Stimulated activated CD8-positive, alpha-beta memory T cell treated with anti-CD3 and anti-CD28 coated beads, Interleukin-12 subunit alpha, Interleukin-12 subunit beta, amount 100 ng/mL, for 24 hours (primary cell): Measurements from ENCODE around the gene AGBL1.

ENCODE experiments used
- DNase-seq: peaks from one replicate; pipeline ENCODE4 v3.0.0-alpha.2; 2020; ENCODE audit errors: extremely low read depth

The AGBL1 gene

GRCh38 chr15:86322629-86323028 lies 243.0 kb downstream of the AGBL1 start:
- DNase-seq: no peak

- DNase-seq: no peak
These were observed 247.7 kb downstream of the AGBL1 start for GRCh38 chr15:86327230-86327865.

- no peak for DNase-seq
These were observed 249.0 kb downstream of the AGBL1 start for GRCh38 chr15:86328658-86329057.

- no peak for DNase-seq
These were observed 249.8 kb downstream of the AGBL1 start for GRCh38 chr15:86329311-86330013.

GRCh38 chr15:86333819-86334218 lies 254.1 kb downstream of the AGBL1 start:
- DNase-seq: no peak

GRCh38 chr15:86336051-86336788 lies 256.5 kb downstream of the AGBL1 start:
- DNase-seq: no peak

GRCh38 chr15:86337071-86337470 lies 257.4 kb downstream of the AGBL1 start:
- DNase-seq: no peak

GRCh38 chr15:86347245-86347644 lies 267.6 kb downstream of the AGBL1 start:
- DNase-seq: no peak

GRCh38 chr15:86349565-86349964 lies 269.9 kb downstream of the AGBL1 start:
- no peak for DNase-seq

- DNase-seq: no peak
These were observed 273.5 kb downstream of the AGBL1 start for GRCh38 chr15:86353213-86353612.

GRCh38 chr15:86355361-86355760 lies 275.7 kb downstream of the AGBL1 start:
- no peak for DNase-seq

- no peak for DNase-seq
These were observed 276.1 kb downstream of the AGBL1 start for GRCh38 chr15:86355801-86356200.

GRCh38 chr15:86362555-86362954 lies 282.9 kb downstream of the AGBL1 start:
- no peak for DNase-seq

- DNase-seq: no peak
These were observed 293.5 kb downstream of the AGBL1 start for GRCh38 chr15:86373147-86373546.

GRCh38 chr15:86375733-86376280 lies 296.1 kb downstream of the AGBL1 start:
- no peak for DNase-seq

GRCh38 chr15:86377914-86378313 lies 298.2 kb downstream of the AGBL1 start:
- no peak for DNase-seq

- no peak for DNase-seq
These were observed 302.7 kb downstream of the AGBL1 start for GRCh38 chr15:86382341-86382740.

- DNase-seq: no peak
These were observed 303.9 kb downstream of the AGBL1 start for GRCh38 chr15:86383611-86384010.

- no peak for DNase-seq
These were observed 304.5 kb downstream of the AGBL1 start for GRCh38 chr15:86384186-86384585.

- DNase-seq: no peak
These were observed 312.6 kb downstream of the AGBL1 start for GRCh38 chr15:86392296-86392695.

- no peak for DNase-seq
These were observed 313.2 kb downstream of the AGBL1 start for GRCh38 chr15:86392874-86393273.

- DNase-seq: no peak
These were observed 315.2 kb downstream of the AGBL1 start for GRCh38 chr15:86394866-86395265.
